Thoracic aorta (tissue), 2 donors: ENCODE data around the gene EPB41. TPM values are rescaled to one million over a fixed set of nuclear protein-coding genes. Genes with fewer than 3 reads are reported as not detected.

Experiments
- ATAC-seq: fragments of 150-250 bp; one replicate; pipeline ENCODE4 v1.8.0; 2017; ENCODE audit warnings: low read depth; ENCODE audit not compliant: insufficient number of reproducible peaks, low FRiP score
- DNase-seq: peaks from one replicate; pipeline ENCODE4 v3.0.0-alpha.2; 2020; ENCODE audit warnings: low spot score
- H3K27ac ChIP-seq, 2 donors: fragments of 200-600 bp; sonication (generic); 1 replicate in 1 of 2; 2 replicates in 1 of 2; pipeline ENCODE4 v1.5.1; 2016; ENCODE audit warnings: mild to moderate bottlenecking in 2 of 2, moderate library complexity in 2 of 2
- H3K27me3 ChIP-seq: fragments of 200-600 bp; sonication (generic); replicated peaks from 2 replicates; pipeline ENCODE4 v1.6.0; 2016; ENCODE audit warnings: mild to moderate bottlenecking; ENCODE audit not compliant: insufficient read depth
- H3K36me3 ChIP-seq: fragments of 200-600 bp; sonication (generic); one replicate; pipeline ENCODE4 v1.5.1; 2016
- H3K4me1 ChIP-seq, 2 donors: fragments of 200-600 bp; sonication (generic); 1 replicate in 1 of 2; 2 replicates in 1 of 2; pipeline versions ENCODE4 v1.5.1 to v1.6.0; 2016; ENCODE audit warnings: low read depth in 2 of 2, mild to moderate bottlenecking in 1 of 2; ENCODE audit not compliant: control insufficient read depth in 1 of 2
- H3K4me3 ChIP-seq: fragments of 200-600 bp; sonication (generic); 2 replicates; pipeline ENCODE4 v1.5.1; 2016; ENCODE audit warnings: mild to moderate bottlenecking
- H3K9me3 ChIP-seq: fragments of 200-600 bp; sonication (generic); 2 replicates; pipeline ENCODE4 v1.5.1; 2016
- CTCF ChIP-seq: fragments of 200-600 bp; sonication (generic); IDR thresholded peaks from one replicate; pipeline ENCODE4 v1.5.1; 2019; ENCODE audit warnings: antibody characterized with exemption
- total RNA-seq, 2 donors: library from RNA; depleted of rRNA; stranded (reverse); fragments of >200 nt; gene quantifications; one replicate each; pipeline versions ENCODE4 v1.1.0 to v1.2.3, GENCODE V29; 2016

The EPB41 gene
- total RNA-seq, 2 donors from 2014 or later = 26.7 to 37.8 TPM

- Histone ChIP-seq H3K4me1 (peaks cover 3 to 11% of the 10 kb centered on the region in 2 donors), H3K4me3 (no peak overlapping the region), H3K36me3 (peaks cover 77% of the 10 kb centered on the region), H3K27me3 (no peaks in the 10 kb centered on the region), H3K27ac (no peak overlapping the region), H3K9me3 (no peaks in the 10 kb centered on the region)
- DNase-seq (no peak), ATAC-seq (no peak)
- no peak for TF ChIP-seq CTCF
Observed at GRCh38 chr1:29152046-29152805, 237.9 kb downstream of the EPB41 start.

GRCh38 chr1:29156543-29157268 lies 242.3 kb downstream of the EPB41 start:
- Histone ChIP-seq H3K4me3 (no peak overlapping the region), H3K36me3 (peaks cover 65% of the 10 kb centered on the region), H3K27me3 (no peaks in the 10 kb centered on the region), H3K9me3 (no peaks in the 10 kb centered on the region), H3K4me1 (peaks cover 3 to 14% of the 10 kb centered on the region in 2 donors), H3K27ac (no peak overlapping the region)
- DNase-seq (no peak), ATAC-seq (no peak)
- TF ChIP-seq CTCF = no peak

GRCh38 chr1:29157269-29157601 lies 242.9 kb downstream of the EPB41 start:
- no peak for DNase-seq
- no peak overlapping the region for H3K27ac ChIP-seq
- no peaks in the 10 kb centered on the region for H3K9me3 ChIP-seq
- no peaks in the 10 kb centered on the region for H3K27me3 ChIP-seq
- H3K36me3 ChIP-seq = peaks cover 60% of the 10 kb centered on the region
- no peak overlapping the region for H3K4me3 ChIP-seq
- peaks cover 3 to 19% of the 10 kb centered on the region in 2 donors for H3K4me1 ChIP-seq
- TF ChIP-seq CTCF = no peak
- ATAC-seq = no peak

GRCh38 chr1:29159773-29160172 lies 245.4 kb downstream of the EPB41 start:
- H3K27ac ChIP-seq = no peak overlapping the region

More at GRCh38 chr1:29159773-29160172, 245.4 kb downstream of the EPB41 start:
- DNase-seq (no peak), ATAC-seq (no peak)
- no peak overlapping the region for H3K4me3 ChIP-seq
- H3K36me3 ChIP-seq = peaks cover 38% of the 10 kb centered on the region
- no peaks in the 10 kb centered on the region for H3K9me3 ChIP-seq
- peaks cover 3 to 25% of the 10 kb centered on the region in 2 donors for H3K4me1 ChIP-seq
- TF ChIP-seq CTCF = no peak
- no peaks in the 10 kb centered on the region for H3K27me3 ChIP-seq
